ENCODE results near the gene SHISA9.

DNA sequence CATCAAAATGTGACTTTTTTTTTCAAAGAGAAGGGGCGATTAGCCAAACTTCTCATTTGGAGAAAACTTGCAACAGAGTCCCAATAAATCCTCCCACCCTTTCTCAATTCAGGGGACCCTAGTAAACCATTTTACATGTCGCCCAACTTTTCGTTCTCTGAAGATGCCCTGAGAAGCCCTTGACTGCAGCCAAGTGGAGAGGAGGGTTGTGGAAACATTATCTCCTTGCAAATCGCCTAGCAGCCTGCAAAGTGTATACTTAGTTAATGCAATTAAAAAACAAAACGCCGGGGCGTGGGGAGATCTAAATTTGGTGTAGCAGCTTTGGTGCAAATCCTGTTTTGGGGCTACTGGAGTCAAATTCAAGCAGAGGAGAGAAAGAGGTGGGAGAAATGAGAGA lies 1.2 kb upstream of the SHISA9 start:
- TF ChIP-seq POLR2A (IDR thresholded peaks at IDR 0.05; ENCODE audit: low read depth, low read length) (no peak), MXI1 (IDR thresholded peaks at IDR 0.05; ENCODE audit: borderline replicate concordance, low read depth, low read length) (no peak), MAFK (IDR thresholded peaks at IDR 0.05; ENCODE audit: low read depth, low read length) (no peak), RCOR1 (IDR thresholded peaks at IDR 0.05; ENCODE audit: insufficient replicate concordance, low read length) (no peak), CEBPB (IDR thresholded peaks at IDR 0.05; ENCODE audit: low read depth, low read length) (no peak), SMC3 (IDR thresholded peaks at IDR 0.05; ENCODE audit: low read depth, low read length) (no peak), MAZ (IDR thresholded peaks at IDR 0.05; ENCODE audit: borderline replicate concordance, low read depth, low read length) (no peak), RFX5 (IDR thresholded peaks at IDR 0.05; ENCODE audit: low read depth, low read length) (no peak), BHLHE40 (IDR thresholded peaks at IDR 0.05; ENCODE audit: low read depth, low read length) (no peak)
- TF ChIP-seq, protein P1, sequence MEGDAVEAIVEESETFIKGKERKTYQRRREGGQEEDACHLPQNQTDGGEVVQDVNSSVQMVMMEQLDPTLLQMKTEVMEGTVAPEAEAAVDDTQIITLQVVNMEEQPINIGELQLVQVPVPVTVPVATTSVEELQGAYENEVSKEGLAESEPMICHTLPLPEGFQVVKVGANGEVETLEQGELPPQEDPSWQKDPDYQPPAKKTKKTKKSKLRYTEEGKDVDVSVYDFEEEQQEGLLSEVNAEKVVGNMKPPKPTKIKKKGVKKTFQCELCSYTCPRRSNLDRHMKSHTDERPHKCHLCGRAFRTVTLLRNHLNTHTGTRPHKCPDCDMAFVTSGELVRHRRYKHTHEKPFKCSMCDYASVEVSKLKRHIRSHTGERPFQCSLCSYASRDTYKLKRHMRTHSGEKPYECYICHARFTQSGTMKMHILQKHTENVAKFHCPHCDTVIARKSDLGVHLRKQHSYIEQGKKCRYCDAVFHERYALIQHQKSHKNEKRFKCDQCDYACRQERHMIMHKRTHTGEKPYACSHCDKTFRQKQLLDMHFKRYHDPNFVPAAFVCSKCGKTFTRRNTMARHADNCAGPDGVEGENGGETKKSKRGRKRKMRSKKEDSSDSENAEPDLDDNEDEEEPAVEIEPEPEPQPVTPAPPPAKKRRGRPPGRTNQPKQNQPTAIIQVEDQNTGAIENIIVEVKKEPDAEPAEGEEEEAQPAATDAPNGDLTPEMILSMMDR (conservative IDR thresholded peaks at IDR 0.05; ENCODE audit: low read depth, low read length), result no peak
- TF ChIP-seq, protein P2, sequence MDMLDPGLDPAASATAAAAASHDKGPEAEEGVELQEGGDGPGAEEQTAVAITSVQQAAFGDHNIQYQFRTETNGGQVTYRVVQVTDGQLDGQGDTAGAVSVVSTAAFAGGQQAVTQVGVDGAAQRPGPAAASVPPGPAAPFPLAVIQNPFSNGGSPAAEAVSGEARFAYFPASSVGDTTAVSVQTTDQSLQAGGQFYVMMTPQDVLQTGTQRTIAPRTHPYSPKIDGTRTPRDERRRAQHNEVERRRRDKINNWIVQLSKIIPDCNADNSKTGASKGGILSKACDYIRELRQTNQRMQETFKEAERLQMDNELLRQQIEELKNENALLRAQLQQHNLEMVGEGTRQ (IDR thresholded peaks at IDR 0.05; ENCODE audit: low read depth, low read length), result no peak
